Esophagus muscularis mucosa (tissue), 4 donors: ENCODE measurements around the gene PDE8A. TPM values are rescaled to one million over a fixed set of nuclear protein-coding genes. Genes with fewer than 3 reads are reported as not detected.

Experiments
- DNase-seq: peaks from one replicate; pipeline ENCODE4 v3.0.0-alpha.2; 2017; ENCODE audit errors: extremely low spot score
- H3K27ac ChIP-seq, 4 donors: fragments of 200-600 bp; sonication (generic); replicated peaks in 1 of 4; 1 replicate in 3 of 4; 2 replicates in 1 of 4; pipeline ENCODE4 v1.5.1; 2016 to 2019; ENCODE audit warnings: mild to moderate bottlenecking in 1 of 4
- H3K27me3 ChIP-seq, 4 donors: fragments of 200-600 bp; sonication (generic); one replicate each; pipeline versions ENCODE4 v1.5.1 to v1.6.0; 2016 to 2019
- H3K36me3 ChIP-seq, 4 donors: fragments of 200-600 bp; sonication (generic); one replicate each; pipeline ENCODE4 v1.5.1; 2016 to 2019
- H3K4me1 ChIP-seq, 4 donors: fragments of 200-600 bp; sonication (generic); one replicate each; pipeline ENCODE4 v1.5.1; 2016 to 2019
- H3K4me3 ChIP-seq, 4 donors: fragments of 200-600 bp; sonication (generic); 1 replicate in 2 of 4; 2 replicates in 2 of 4; pipeline ENCODE4 v1.5.1; 2016 to 2019; ENCODE audit warnings: mild to moderate bottlenecking in 4 of 4, moderate library complexity in 1 of 4
- H3K9me3 ChIP-seq, 4 donors: fragments of 200-600 bp; sonication (generic); 1 replicate in 3 of 4; 2 replicates in 1 of 4; pipeline ENCODE4 v1.5.1; 2016 to 2019
- EP300 ChIP-seq: sonication (generic); formaldehyde crosslinking; IDR thresholded peaks from one replicate; pipeline ENCODE4 v1.6.1; 2017; ENCODE audit warnings: antibody characterized with exemption
- POLR2A ChIP-seq: fragments of 450-650 bp; IDR thresholded peaks from one replicate; pipeline ENCODE4 v1.6.1; 2017; ENCODE audit warnings: antibody characterized with exemption, moderate library complexity, mild to moderate bottlenecking, low read depth
- POLR2AphosphoS5 ChIP-seq, 2 donors: sonication (generic); formaldehyde crosslinking; IDR thresholded peaks; one replicate each; pipeline ENCODE4 v1.6.1; 2017; ENCODE audit warnings: antibody characterized with exemption in 2 of 2
- WGBS: methylation state at CpG from one replicate; pipeline ENCODE4 v1.1.5; 2018; 5-methylcytosine and 5-hydroxymethylcytosine counted together
- intact Hi-C: fragments of 100-400 bp; cut with DNase I; formaldehyde crosslinking; loops from one replicate; pipeline ENCODE4 v1.15.1; 2023
- total RNA-seq, 4 donors: library from RNA; depleted of rRNA; stranded (reverse); fragments of >200 nt; gene quantifications; one replicate each; pipeline versions ENCODE4 v1.1.0 to v1.2.1, GENCODE V29; 2016
- TF ChIP-seq, protein P1 (sequence below), 3 experiments: fragments of 200-600 bp in 2 of 3; fragments of 450-650 bp in 1 of 3; sonication (generic) in 2 of 3; IDR thresholded peaks; one replicate each; pipeline ENCODE4 v1.5.1; 2017 to 2019; ENCODE audit warnings: antibody characterized with exemption in 3 of 3, mild to moderate bottlenecking in 2 of 3, moderate library complexity in 1 of 3

The PDE8A gene
- total RNA-seq, 4 donors from 2014 or later: 31.6 to 36.1 (median 32.5) TPM

DNA sequence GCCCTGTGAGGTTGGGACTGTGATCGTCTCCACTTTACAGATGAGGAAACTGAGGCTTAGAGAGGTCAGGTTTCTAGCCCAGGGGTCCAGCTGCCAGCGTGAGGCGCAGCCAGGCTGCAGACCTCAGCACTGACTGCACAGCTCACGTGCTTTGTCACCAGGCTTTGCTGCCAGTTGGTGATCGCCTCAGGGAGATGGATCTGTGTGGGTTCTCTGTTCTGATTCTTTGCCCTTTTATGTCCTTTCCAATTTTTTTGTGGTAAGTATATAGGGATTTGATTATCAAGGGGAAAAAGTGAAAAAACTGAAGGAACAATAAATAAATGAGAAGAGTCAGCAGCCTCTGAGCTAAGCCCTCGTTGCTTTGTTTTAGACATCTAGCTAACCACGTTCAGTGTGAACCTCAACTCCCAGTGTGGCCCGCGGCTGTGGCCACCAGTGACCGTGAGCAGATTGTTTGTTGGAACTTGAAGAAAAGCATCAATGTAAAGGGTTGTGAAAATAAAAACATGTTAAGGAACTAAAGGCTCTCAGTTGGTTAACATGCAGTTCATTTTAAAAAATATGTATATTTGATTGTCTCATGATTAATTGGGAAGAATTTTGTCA, 117.6 kb downstream of the PDE8A start:
- H3K36me3 ChIP-seq: peaks cover 0 to 58% (median 43%) of the 10 kb centered on the region in 4 donors
- WGBS: 89% methylated on average over 9 of the region's 10 CpGs

DNA sequence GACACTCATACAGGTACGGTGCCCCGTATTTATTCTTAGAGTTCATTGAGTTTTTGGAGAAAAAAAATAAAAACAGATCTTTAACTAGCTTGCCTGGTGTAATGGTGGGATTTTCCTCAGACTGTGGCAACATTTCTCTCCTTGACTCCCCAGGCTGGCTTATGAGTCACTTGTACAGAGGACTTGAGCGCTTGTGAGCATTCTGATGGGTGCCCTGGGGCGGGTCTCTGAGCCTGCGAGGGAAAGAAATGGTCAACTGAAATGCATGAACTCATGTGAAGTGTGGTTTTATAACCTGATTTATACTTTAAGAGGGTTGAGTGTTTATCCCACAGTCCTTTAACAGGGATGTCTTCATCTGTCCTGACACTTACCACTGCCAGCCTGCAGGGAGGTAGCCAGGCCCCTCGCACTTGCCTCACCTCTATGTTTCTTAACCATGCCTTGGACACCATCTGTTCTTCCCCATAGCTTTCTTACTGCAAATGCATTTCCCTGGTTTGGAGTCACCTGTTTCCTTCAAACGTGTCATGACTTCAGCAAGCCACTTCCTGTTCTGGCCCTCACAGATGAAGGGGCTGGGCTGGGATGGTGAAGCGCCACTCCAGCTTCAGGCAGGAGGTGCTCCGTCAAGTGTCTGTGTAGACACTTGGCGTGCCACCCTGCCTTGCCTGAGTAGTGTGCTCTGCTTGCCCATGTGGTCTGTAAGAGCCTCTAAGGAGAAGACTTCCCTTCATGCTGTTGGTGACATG, 118.7 kb downstream of the PDE8A start:
- TF ChIP-seq EP300 (no peak), POLR2A (no peak), POLR2AphosphoS5 (IDR thresholded peaks at IDR 0.05) (no peak)
- TF ChIP-seq, protein P1, sequence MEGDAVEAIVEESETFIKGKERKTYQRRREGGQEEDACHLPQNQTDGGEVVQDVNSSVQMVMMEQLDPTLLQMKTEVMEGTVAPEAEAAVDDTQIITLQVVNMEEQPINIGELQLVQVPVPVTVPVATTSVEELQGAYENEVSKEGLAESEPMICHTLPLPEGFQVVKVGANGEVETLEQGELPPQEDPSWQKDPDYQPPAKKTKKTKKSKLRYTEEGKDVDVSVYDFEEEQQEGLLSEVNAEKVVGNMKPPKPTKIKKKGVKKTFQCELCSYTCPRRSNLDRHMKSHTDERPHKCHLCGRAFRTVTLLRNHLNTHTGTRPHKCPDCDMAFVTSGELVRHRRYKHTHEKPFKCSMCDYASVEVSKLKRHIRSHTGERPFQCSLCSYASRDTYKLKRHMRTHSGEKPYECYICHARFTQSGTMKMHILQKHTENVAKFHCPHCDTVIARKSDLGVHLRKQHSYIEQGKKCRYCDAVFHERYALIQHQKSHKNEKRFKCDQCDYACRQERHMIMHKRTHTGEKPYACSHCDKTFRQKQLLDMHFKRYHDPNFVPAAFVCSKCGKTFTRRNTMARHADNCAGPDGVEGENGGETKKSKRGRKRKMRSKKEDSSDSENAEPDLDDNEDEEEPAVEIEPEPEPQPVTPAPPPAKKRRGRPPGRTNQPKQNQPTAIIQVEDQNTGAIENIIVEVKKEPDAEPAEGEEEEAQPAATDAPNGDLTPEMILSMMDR (IDR thresholded peaks at IDR 0.05): no peak
- H3K27ac ChIP-seq: no peak overlapping the region
- intact Hi-C loops: no loop called here
- peaks cover 0 to 53% (median 35%) of the 10 kb centered on the region in 4 donors for H3K36me3 ChIP-seq
- no peak for DNase-seq
- H3K4me3 ChIP-seq: no peak overlapping the region
- no peaks in the 10 kb centered on the region for H3K27me3 ChIP-seq
- WGBS: 88% methylated on average over 7 of the region's 10 CpGs
- no peaks in the 10 kb centered on the region for H3K4me1 ChIP-seq
- no peaks in the 10 kb centered on the region for H3K9me3 ChIP-seq

More for the DNA sequence above, 117.6 kb downstream of the PDE8A start:
- Histone ChIP-seq H3K27ac (no peak overlapping the region), H3K4me1 (no peaks in the 10 kb centered on the region), H3K4me3 (no peak overlapping the region), H3K27me3 (no peaks in the 10 kb centered on the region), H3K9me3 (no peaks in the 10 kb centered on the region)
- intact Hi-C loops: no loop called here
- no peak for TF ChIP-seq POLR2A
- TF ChIP-seq POLR2AphosphoS5 (IDR thresholded peaks at IDR 0.05): no peak
- TF ChIP-seq EP300: no peak
- TF ChIP-seq, protein P1 (IDR thresholded peaks at IDR 0.05): no peak
- DNase-seq: no peak

DNA sequence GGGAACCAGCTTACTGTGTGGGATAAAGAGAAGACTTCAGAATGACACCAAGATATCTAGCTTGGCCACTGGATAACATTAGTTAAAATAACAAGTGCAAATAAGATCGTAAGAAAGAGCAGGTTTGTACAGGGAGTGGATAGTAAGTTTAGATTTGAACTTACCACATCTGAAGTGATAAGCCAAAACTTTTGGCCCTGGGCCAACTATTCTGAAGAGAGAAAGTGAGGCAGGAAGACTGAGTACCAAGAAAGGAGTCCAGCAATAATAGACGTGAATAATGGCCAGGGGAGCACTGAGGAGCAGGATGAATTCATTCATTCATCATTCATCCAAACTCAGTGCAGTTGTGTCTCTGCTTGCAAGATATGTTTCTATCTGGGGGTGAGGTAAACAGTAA, 122.9 kb downstream of the PDE8A start:
- H3K4me1 ChIP-seq: no peaks in the 10 kb centered on the region
- H3K27me3 ChIP-seq: no peaks in the 10 kb centered on the region
- H3K27ac ChIP-seq: no peak overlapping the region
- 67% methylated on average over 2 of the region's 2 CpGs for WGBS
- no peak overlapping the region for H3K4me3 ChIP-seq
- TF ChIP-seq EP300: no peak
- TF ChIP-seq, protein P1 (IDR thresholded peaks at IDR 0.05): no peak
- no peak for TF ChIP-seq POLR2AphosphoS5 (IDR thresholded peaks at IDR 0.05)
- no peak for TF ChIP-seq POLR2A
- H3K9me3 ChIP-seq: no peaks in the 10 kb centered on the region
- no peak for DNase-seq
- peaks cover 0 to 51% (median 36%) of the 10 kb centered on the region in 4 donors for H3K36me3 ChIP-seq
- intact Hi-C loops: no loop called here

DNA sequence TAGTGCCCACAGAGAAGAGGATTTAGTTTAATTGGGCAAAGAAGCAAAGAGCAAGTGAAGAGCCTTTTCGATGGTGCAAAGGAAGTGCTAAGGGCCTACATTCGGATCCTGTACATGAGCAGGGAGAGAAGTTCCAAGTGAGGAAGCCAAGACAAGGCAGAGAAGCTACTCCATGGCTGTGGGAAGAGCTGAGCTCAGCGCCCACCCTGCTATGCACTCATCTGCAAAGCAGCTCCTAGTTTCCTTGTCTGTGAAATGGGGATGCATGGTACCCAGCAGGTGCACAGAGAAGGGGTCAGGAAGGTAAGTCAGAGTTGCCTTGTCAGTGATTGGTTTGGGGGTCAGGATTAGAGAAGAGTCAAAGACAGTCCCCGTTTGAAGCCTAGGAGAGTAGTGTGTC, 126.5 kb downstream of the PDE8A start:
- WGBS: 94% methylated on average over 4 of the region's 4 CpGs
- DNase-seq: peak; percentile 77
- Histone ChIP-seq H3K9me3 (no peaks in the 10 kb centered on the region), H3K4me3 (no peak overlapping the region), H3K36me3 (peaks cover 0 to 43% (median 22%) of the 10 kb centered on the region in 4 donors), H3K27me3 (no peaks in the 10 kb centered on the region), H3K27ac (no peak overlapping the region), H3K4me1 (no peaks in the 10 kb centered on the region)
- intact Hi-C loops: no loop called here
- TF ChIP-seq POLR2A: no peak
- TF ChIP-seq EP300: no peak
- TF ChIP-seq POLR2AphosphoS5 (IDR thresholded peaks at IDR 0.05): no peak
- TF ChIP-seq, protein P1 (IDR thresholded peaks at IDR 0.05): no peak
